MM.1S (cell line): ENCODE measurements around the gene SCNM1.

Experiments used
- DNase-seq: peaks from one replicate; pipeline ENCODE4 v3.0.0-alpha.2; 2015
- H2AFZ ChIP-seq: fragments of 300-600 bp; sonication (generic); 2 replicates; pipeline ENCODE4 v1.6.0; 2016; ENCODE audit warnings: antibody characterized with exemption, low read length
- H3F3A ChIP-seq: fragments of 300-600 bp; sonication (generic); 2 replicates; pipeline ENCODE4 v1.6.1; 2016; ENCODE audit warnings: mild to moderate bottlenecking, antibody characterized with exemption, low read length, moderate library complexity, mixed read lengths; ENCODE audit not compliant: insufficient read depth
- H3K27ac ChIP-seq: fragments of 300-600 bp; sonication (generic); 2 replicates; pipeline ENCODE4 v1.5.1; 2016; ENCODE audit warnings: mild to moderate bottlenecking, low read length
- H3K27me3 ChIP-seq: fragments of 300-600 bp; sonication (generic); replicated peaks from 2 replicates; pipeline ENCODE4 v1.6.0; 2016; ENCODE audit warnings: low read length; ENCODE audit not compliant: insufficient read depth
- H3K36me3 ChIP-seq: fragments of 300-600 bp; sonication (generic); replicated peaks from 2 replicates; pipeline ENCODE4 v1.6.1; 2016; ENCODE audit warnings: mild to moderate bottlenecking, low read length, mixed read lengths; ENCODE audit not compliant: insufficient read depth
- H3K4me1 ChIP-seq: fragments of 300-600 bp; sonication (generic); 2 replicates; pipeline ENCODE4 v1.6.1; 2016; ENCODE audit warnings: low read length, mixed read lengths
- H3K4me2 ChIP-seq: fragments of 300-600 bp; sonication (generic); 2 replicates; pipeline ENCODE4 v1.6.0; 2016; ENCODE audit warnings: low read depth, low read length
- H3K4me3 ChIP-seq: fragments of 300-600 bp; sonication (generic); 2 replicates; pipeline ENCODE4 v1.5.1; 2016; ENCODE audit warnings: low read length, mixed read lengths
- H3K79me2 ChIP-seq: fragments of 300-600 bp; sonication (generic); 2 replicates; pipeline ENCODE4 v1.6.1; 2016; ENCODE audit warnings: mixed run types, low read length, mixed read lengths
- H3K9ac ChIP-seq: fragments of 300-600 bp; sonication (generic); 2 replicates; pipeline ENCODE4 v1.6.1; 2016; ENCODE audit warnings: low read length, mixed read lengths
- H3K9me2 ChIP-seq: fragments of 300-600 bp; sonication (generic); replicated peaks from 2 replicates; pipeline ENCODE4 v1.6.1; 2016; ENCODE audit warnings: mild to moderate bottlenecking, low read length, mixed read lengths; ENCODE audit not compliant: insufficient read depth
- H3K9me3 ChIP-seq: fragments of 300-600 bp; sonication (generic); replicated peaks from 2 replicates; pipeline ENCODE4 v1.6.1; 2016; ENCODE audit warnings: mild to moderate bottlenecking, low read length, mixed read lengths; ENCODE audit not compliant: insufficient read depth
- H4K20me1 ChIP-seq: fragments of 300-600 bp; sonication (generic); 2 replicates; pipeline ENCODE4 v1.6.1; 2016; ENCODE audit warnings: mild to moderate bottlenecking, low read length, moderate library complexity, mixed read lengths; ENCODE audit not compliant: insufficient read depth
- CTCF ChIP-seq: fragments of 300-600 bp; sonication (generic); IDR thresholded peaks from 2 replicates; pipeline ENCODE4 v1.5.1; 2016; ENCODE audit warnings: antibody characterized with exemption, low read length, mixed read lengths
- EZH2 ChIP-seq: fragments of 300-600 bp; sonication (generic); optimal IDR thresholded peaks from 2 replicates; pipeline ENCODE3; 2017; ENCODE audit warnings: low read depth, mild to moderate bottlenecking, antibody characterized with exemption, low read length, mixed read lengths
- EZH2phosphoT487 ChIP-seq: fragments of 300-600 bp; sonication (generic); IDR thresholded peaks from 2 replicates; pipeline ENCODE4 v1.6.1; 2018; ENCODE audit warnings: antibody characterized with exemption, low read length

The SCNM1 gene

DNA sequence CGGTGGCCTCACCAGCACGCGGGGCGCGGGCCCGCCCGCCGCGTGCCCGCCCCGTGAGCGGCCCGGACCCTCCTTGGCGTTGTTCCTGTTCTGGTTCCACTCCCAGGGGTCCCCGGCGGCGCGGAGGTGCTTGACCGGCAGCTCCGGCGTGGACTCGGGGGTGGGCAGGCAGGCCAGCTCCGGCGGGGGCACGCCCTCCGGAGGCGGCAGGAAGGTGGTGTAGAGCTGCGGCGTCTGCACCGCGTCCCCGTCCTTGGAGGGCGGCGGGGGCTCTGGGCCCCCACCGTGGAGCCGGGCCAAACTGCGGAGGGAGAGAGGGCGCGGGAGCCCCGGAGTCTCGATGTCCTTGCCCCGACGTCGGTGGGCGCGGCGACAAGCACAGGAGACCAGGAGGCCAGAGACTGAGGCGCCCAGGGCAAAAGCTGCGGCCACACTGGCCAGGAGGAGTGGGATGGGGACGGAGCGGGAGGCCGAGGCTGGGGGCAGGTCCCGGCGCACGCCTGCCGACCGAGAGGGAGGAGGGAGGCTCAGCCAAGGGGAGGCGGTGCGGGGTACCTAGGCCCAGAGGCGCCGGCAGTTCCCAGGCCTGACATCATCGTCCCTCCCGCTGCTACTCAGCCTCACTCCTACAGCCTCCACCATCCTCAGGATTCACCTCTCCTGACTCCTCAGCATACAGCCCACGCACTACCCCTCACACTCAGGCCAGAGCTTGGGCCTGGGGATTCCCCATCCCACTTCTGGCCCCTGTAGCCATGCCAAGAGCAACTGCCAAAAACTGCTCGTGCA, 32.7 kb upstream of the SCNM1 start:
- H3K4me2 ChIP-seq, result no peak overlapping the region

DNA sequence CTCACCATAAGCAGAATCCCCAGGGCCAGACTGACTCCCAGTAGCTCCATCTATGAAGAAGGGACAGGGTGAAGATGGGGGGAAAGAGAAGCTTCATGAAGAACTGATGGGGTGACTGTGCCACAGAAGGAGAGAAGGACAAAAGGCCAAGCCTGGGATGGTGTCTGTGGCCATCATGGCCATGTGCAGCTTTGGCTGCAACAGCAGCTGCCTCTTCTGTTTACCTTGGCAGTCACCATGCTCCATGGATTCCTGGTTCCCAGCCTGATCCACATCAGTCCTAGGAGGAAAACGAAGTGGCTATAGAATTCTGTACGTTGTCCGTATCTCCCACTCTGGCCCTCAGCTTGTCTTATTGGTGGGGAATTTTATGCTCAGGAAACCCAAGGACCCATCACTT, 31.5 kb upstream of the SCNM1 start:
- no peak for DNase-seq
- Histone ChIP-seq H3K27me3 (peaks cover 43% of the 10 kb centered on the region), H3K9me2 (no peaks in the 10 kb centered on the region), H3K9ac (no peak overlapping the region), H2AFZ (no peak overlapping the region), H3K36me3 (no peaks in the 10 kb centered on the region), H4K20me1 (no peaks in the 10 kb centered on the region), H3K79me2 (no peaks in the 10 kb centered on the region), H3K4me1 (peaks cover 9% of the 10 kb centered on the region), H3K9me3 (no peaks in the 10 kb centered on the region), H3K4me2 (no peak overlapping the region), H3K27ac (no peak overlapping the region), H3F3A (no peaks in the 10 kb centered on the region), H3K4me3 (no peak overlapping the region)
- no peak for TF ChIP-seq CTCF

More for the DNA sequence above, 32.7 kb upstream of the SCNM1 start:
- H3K79me2 ChIP-seq, result no peaks in the 10 kb centered on the region
- no peaks in the 10 kb centered on the region for H3K36me3 ChIP-seq
- H4K20me1 ChIP-seq, result no peaks in the 10 kb centered on the region
- no peak overlapping the region for H3K4me3 ChIP-seq
- no peak overlapping the region for H3K9ac ChIP-seq
- H3K4me1 ChIP-seq, result peaks cover 9% of the 10 kb centered on the region
- H3F3A ChIP-seq, result no peaks in the 10 kb centered on the region
- TF ChIP-seq EZH2phosphoT487 (no peak), CTCF (no peak), EZH2 (no peak)
- H3K27me3 ChIP-seq, result peaks cover 32% of the 10 kb centered on the region
- no peaks in the 10 kb centered on the region for H3K9me3 ChIP-seq
- no peaks in the 10 kb centered on the region for H3K9me2 ChIP-seq
- no peak overlapping the region for H2AFZ ChIP-seq
- no peak for DNase-seq
- H3K27ac ChIP-seq, result no peak overlapping the region

DNA sequence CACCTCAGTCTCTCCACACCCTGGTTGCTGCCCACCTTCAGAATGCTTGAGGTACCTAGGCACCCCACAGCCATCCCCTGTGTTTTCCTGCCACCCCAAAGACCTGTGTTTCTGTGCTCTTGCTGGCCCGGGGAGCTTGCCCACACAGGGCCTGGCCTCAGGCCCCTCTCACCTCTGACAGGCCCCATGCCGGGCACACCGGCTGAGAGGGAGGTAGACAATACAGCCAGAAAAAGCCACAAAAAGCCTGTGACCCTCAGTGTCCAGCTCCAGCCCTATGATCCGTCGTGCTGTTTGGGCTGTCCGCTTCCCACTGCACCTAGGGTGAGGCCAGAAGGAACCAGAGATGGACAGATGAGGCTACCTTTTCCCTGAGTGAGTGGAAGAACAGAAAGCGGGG, 31.0 kb upstream of the SCNM1 start:
- DNase-seq, result no peak
- no peak overlapping the region for H2AFZ ChIP-seq
- peaks cover 9% of the 10 kb centered on the region for H3K4me1 ChIP-seq
- H3K9ac ChIP-seq, result no peak overlapping the region
- H3K4me3 ChIP-seq, result no peak overlapping the region
- H3K36me3 ChIP-seq, result no peaks in the 10 kb centered on the region
- no peaks in the 10 kb centered on the region for H3K9me3 ChIP-seq
- peaks cover 48% of the 10 kb centered on the region for H3K27me3 ChIP-seq
- TF ChIP-seq CTCF (no peak), EZH2phosphoT487 (no peak), EZH2 (no peak)
- H3F3A ChIP-seq, result no peaks in the 10 kb centered on the region
- H4K20me1 ChIP-seq, result no peaks in the 10 kb centered on the region
- H3K79me2 ChIP-seq, result no peaks in the 10 kb centered on the region
- H3K27ac ChIP-seq, result no peak overlapping the region
- H3K4me2 ChIP-seq, result no peak overlapping the region
- H3K9me2 ChIP-seq, result no peaks in the 10 kb centered on the region
